Stimulated activated CD4-positive, alpha-beta T cell treated with anti-CD3 and anti-CD28 coated beads, Interleukin-15, amount 100 ng/mL, for 1 hour (primary cell): Measurements from ENCODE around the gene AOPEP.

Experiments used
- DNase-seq, 2 donors: peaks; one replicate each; pipeline ENCODE4 v3.0.0-alpha.2; 2020; ENCODE audit warnings: low read depth in 1 of 2, low spot score in 1 of 2

The AOPEP gene

DNA sequence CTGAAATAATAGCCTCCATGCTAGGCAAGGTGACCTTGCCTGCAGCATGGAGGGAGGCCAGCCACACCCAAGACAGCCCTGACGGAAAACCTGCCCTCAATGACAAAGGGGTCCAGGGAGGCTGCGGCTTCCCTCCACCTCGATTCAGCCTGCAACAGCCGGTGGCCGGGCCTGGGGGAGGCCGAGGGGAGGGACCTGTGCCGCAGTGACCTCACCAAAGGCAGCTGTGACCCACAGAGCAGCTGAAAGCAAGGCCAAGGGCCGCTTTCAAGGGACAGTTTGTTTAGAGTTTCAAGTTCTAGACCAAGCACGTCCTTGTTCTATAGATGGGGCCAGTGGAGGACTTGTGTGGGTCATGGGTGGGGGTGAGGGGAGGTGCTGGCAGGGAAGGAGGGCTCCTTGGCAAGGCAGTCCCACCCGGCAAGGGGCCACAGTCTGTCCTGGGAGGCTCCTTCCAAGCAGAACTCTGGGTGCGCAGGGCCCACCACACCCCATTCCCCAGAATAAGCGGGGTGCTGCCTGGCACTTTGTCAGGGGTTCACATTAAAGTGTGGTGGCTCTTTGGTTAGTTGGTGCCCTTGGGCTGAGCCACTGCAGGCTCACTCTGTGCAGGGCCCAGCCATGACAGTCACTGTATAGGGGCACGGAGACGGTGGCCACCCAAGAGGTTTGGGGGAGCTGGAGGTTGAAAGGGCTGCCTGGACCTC lies 364.5 kb downstream of the AOPEP start:
- no peak for DNase-seq

DNA sequence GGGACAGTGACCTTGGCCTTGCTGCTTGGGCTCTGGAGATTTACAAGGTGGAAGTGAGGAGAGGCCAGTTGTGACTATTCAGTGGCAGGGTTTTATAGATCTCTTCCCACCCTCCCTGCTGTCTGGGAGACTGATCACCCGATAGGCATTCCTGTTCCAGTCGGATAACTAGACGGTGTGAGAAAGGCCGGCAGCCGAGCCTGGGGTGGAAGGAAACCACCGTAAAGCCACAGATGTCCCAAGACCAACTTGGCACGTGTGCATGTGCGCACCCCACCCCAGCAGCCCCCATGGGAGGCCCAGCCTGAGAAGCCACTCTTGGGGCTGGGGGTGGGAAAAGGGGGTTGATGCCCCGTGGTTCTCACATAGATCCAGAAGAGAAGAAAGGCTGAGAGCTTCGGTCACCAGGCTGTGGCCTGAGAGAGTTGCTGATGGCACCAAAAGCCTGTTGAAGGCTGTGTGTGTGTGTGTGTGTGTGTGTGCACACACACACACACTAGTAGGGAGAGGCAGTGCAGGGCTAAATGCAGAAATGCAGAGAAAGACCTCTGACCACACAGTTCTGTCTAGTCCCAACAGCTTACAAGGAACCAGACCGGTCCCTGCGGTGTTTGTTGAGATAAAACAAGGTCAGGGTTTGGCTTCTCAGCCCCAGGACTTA lies 365.2 kb downstream of the AOPEP start:
- no peak for DNase-seq

DNA sequence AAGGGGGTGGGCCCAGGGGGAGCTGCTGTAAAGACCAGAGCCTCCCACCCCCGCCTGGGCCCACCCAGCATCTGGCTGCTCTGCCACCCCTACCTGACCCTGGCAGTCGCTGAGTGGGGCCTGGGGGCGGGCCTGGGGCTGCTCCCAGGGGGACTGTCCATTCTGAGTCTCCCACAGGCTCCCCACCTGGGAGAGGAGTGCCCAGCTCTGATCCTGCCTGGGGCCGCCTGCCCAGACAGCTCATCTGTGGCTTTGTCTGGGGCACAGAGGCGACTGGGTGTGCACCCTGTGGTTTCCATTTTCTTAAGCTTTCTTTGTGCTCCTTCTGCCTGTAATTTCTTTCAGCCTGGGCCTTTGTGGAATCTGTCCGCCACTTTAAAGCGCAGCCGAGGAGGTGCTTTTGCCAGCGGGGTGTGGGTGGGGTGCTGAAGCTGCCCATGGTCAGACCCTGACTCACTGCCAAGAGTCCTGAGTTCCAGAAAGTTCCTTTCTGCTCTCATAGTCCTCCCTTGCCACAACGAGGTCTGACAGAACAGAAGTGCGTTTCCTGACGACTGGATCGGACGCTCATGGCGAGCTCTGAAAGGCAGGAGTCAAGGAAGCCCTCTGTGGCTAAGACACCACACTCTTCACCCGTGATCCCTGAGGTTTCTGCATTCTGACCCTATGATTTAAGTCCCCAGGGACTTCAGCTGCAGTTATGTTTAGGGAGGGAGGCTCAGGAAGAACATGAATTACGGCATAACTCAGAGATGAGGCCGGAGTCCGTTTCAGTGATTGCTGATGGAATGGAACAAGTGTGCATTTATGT lies 366.0 kb downstream of the AOPEP start:
- no peak for DNase-seq

GRCh38 chr9:95093586-95093985 lies 367.1 kb downstream of the AOPEP start:
- no peak for DNase-seq

GRCh38 chr9:95094002-95094401 lies 367.5 kb downstream of the AOPEP start:
- no peak for DNase-seq

- no peak for DNase-seq
Observed at GRCh38 chr9:95095641-95096355, 369.3 kb downstream of the AOPEP start.

DNA sequence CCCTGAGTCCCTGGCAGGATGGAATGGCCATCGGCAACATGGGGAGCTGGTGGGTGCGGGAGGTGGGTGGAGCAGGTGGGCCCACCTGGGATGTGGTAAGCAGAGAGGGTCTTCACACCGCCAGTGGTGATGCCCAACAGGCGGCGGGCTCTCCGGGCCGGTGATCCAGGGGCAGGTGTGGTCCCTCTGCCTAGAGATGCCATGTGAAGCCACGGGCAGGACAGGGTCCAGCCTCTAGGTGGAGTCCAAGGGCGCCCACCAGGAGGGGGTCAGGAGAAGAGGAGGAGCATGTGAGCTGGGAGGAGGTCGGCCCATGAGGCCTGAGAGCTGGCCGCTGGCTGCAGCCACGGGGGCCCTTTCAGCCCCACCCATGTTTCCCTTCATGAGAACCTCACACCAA lies 369.9 kb downstream of the AOPEP start:
- DNase-seq: no peak

DNA sequence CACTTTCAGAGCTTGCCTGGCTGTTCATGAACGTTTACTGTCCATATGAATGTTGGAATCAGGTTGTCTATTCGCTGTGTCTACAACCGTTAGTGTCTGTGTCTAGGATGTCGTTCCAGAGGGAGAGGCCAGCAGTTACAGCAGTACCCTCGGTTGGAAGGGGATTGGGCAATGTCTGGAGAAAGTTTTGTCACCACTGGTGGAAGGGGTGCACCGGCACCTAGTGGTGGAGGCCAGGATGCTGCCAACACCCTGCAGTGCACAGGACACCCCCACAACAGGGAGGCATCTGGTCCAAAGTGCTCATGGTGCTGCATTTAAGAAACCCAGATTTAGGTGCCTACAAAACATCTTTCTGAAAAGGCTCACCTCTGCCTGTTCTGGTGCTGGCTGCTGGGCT lies 370.3 kb downstream of the AOPEP start:
- DNase-seq: no peak

DNA sequence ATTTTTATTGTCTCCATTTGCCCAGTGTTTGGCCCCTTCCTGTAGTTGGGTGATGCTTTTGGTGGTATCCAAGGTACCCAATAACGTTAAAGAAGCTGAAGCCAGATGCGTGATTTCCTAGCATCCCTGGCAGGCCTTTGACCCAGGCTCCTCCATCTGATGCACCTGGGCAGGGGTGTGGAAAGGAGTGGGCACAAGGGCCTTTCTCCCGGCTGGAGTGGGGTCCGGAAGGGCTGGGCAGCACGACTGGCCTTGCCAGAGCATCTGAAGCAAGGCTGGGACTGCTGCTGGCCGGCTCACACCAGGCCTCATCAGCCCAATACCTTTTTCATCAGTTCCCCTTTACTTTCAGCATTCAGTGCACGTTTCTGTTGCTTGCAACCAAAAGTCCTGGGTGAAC lies 370.8 kb downstream of the AOPEP start:
- DNase-seq: no peak

- no peak for DNase-seq
Observed at GRCh38 chr9:95098391-95098921, 372.0 kb downstream of the AOPEP start.

GRCh38 chr9:95099321-95100070 lies 373.0 kb downstream of the AOPEP start:
- DNase-seq: no peak

- DNase-seq: no peak
Observed at GRCh38 chr9:95100071-95100627, 373.6 kb downstream of the AOPEP start.

DNA sequence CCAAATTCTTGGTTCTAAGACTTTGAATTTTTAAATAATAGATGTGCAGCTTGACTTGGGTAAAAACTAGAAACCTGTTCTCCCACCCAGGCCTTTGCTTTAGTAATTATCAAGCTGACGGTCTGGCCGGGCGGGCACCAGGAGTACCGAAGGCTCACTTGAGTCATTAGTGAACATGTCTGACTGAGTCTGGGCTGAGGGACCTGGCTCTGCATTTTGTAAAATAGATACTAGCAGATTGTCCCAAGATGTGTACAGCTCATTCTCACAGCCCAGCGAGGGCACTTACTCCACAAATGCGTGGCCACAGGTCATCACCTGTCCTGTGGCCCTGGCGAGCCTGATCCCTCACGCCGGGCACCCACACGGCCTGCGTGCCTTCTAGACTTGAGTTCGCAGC lies 374.8 kb downstream of the AOPEP start:
- no peak for DNase-seq

GRCh38 chr9:95102001-95102433 lies 375.5 kb downstream of the AOPEP start:
- no peak for DNase-seq

- no peak for DNase-seq
Observed at GRCh38 chr9:95102572-95102971, 376.1 kb downstream of the AOPEP start.

DNA sequence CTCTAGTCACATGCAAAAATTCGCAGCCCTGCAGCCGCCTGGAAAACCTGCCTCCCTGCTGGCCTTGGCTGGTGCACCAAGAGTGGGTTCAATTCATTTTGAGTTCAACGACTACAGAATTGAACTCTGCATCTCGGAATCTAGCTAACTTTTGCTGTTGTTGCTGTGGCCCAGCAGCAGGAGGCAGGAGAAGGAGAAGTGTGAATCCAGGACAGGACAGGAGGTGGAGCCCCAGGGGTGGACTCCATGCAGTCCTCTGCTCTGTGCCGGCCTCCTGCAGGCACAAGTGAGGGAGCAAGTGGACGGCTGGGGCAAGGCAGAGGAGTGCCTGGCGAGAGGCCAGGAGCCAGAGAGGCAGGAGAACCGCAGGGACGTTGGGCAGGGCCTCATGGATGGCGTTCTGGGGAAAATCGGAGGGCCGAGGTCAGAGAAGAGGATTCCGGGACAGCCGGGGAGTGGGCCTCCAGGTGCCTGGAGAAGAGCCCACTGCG lies 376.8 kb downstream of the AOPEP start:
- DNase-seq: no peak

- DNase-seq: no peak
Observed at GRCh38 chr9:95103871-95104580, 377.5 kb downstream of the AOPEP start.

DNA sequence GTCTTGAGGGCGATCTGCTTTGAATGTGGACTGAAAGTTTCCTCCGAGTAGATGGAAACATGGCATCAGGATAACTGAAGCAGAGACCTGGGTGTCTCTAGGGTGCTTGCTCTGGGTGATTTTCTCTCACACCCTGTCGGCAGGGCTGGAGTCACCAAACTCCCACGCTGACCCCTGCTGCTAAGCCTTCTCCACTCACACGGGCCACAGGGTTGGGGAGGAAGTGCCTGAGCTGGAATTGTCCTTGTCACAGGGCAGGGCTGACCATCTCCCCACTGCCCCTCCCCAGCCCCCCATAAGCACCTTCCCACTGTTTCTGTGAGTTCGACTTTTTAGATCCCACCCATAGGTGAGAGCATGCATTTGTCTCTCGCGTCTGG lies 378.1 kb downstream of the AOPEP start:
- DNase-seq: no peak

- no peak for DNase-seq
Observed at GRCh38 chr9:95104980-95105379, 378.5 kb downstream of the AOPEP start.
